HG02885 (cell line): ENCODE measurements around the gene C5orf15.
A peak's percentile ranks its signal among the peaks of the same experiment; 100 is the strongest.
"Not testable (repeated sequence)": the region's sequence is repeated elsewhere in the genome, so short reads cannot be mapped to it uniquely, and the experiment has no call there.

ENCODE experiments used
- ATAC-seq: cut with Tn5 transposase; IDR thresholded peaks from one replicate; pipeline ENCODE4 v1.9.1; 2021; ENCODE audit warnings: mild to moderate bottlenecking; ENCODE audit not compliant: unreplicated experiment, poor library complexity

C5orf15 gene

GRCh38 chr5:133941456-133942196 lies 26.8 kb downstream of the C5orf15 start:
- ATAC-seq, result no peak

DNA sequence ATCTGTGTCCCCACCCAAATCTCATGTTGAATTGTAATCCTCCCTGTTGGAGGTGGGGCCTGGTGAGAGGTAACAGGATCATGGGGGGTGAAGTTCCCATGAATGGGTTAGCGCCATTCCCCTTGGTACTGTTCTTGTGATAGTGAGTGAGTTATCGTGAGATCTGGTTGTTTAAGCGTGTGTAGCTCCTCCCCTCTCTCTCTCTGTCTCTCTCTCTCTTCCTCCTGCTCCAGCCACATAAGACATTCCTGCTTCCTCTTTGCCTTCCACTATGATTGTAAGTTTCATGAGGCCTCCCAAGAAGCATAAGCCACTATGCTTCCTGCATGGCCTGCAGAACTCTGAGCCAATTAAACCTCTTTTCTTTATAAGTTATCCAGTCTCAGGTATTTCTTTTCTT lies 28.8 kb downstream of the C5orf15 start:
- no peak for ATAC-seq

DNA sequence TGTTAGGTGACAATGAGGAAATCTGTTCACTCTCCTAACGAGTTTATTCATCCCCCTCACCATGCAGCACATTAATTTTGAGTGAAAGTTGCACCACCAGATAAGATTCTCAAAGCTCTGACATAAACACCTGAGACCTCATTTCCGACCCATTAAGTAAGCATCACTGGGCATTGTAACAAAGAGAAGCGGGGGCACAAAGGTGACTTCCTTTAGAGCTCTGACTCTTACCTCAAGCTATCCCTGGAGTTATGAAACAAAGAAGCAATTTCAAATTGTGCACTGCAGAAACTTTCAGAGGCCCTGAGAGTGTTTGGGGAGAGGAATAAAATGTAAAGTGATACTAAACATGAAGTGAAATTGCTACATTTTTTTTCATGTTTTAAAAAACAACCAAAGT lies 29.5 kb downstream of the C5orf15 start:
- peak; percentile 44 for ATAC-seq

- ATAC-seq, result no peak
These were observed 30.2 kb downstream of the C5orf15 start for GRCh38 chr5:133938039-133938821.

DNA sequence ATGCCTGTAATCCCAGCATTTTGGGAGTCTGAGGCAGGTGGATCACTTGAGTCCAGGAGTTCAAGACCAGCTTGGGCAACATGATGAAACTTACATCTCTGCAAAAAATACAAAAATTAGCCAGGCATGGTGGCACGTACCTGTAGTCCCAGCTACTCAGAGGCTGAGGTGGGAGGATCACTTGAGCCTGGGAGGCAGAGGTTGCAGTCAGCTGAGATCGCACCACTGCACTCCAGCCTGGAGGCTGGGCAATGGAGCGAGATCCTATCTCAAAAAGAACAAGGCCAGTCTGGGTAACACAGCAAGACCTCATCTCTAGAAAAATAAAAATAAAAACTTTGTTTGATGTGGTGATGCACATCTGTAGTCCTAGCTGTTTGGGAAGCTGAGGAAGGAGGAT lies 30.8 kb downstream of the C5orf15 start:
- not testable (repeated sequence) for ATAC-seq

DNA sequence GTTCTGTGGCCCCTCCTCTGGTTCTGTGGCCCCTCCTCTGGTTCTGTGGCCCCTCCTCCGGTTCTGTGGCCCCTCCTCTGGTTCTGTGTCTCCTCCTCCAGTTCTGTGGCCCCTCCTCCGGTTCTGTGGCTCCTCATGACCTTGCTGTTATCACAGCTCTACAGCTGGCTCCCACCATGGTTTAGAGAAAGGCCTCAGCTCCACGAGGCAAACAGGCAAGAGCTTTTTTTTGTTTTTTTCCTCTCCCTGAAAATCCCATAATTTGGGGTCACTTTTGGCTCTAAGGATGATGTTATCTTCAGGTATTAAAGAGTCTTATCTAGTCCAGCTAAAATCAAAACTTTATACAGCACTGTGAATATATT lies 31.8 kb downstream of the C5orf15 start:
- ATAC-seq, result no peak

DNA sequence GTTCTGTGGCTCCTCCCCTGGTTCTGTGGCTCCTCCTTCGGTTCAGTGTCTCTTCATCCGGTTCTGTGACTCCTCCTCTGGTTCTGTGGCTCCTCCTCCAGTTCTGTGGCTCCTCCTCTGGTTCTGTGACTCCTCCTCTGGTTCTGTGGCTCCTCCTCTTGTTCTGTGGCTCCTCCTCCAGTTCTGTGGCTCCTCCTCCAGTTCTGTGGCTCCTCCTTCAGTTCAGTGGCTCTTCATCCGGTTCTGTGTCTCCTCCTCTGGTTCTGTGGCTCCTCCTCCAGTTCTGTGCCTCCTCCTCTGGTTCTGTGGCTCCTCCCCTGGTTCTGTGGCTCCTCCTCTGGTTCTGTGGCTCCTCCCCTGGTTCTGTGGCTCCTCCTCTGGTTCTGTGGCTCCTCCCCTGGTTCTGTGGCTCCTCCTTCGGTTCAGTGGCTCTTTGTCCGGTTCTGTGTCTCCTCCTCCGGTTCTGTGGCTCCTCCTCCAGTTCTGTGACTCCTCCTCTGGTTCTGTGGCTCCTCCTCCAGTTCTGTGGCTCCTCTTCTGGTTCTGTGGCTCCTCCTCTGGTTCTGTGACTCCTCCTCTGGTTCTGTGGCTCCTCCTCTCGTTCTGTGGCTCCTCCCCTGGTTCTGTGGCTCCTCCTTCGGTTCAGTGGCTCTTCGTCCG lies 32.3 kb downstream of the C5orf15 start:
- ATAC-seq, result not testable (repeated sequence)

DNA sequence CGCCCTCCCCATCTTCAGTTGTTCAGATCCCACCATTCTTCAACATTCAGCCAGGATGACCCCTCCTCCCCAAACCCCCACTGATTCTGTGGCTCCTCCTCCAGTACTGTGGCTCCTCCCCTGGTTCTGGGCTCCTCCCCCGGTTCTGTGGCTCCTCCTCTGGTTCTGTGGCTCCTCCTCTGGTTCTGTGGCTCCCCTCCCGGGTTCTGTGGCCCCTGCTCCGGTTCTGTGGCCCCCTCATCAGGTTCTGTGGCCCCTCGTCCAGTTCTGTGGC lies 32.8 kb downstream of the C5orf15 start:
- no peak for ATAC-seq

- ATAC-seq, result no peak
These were observed 33.4 kb downstream of the C5orf15 start for GRCh38 chr5:133934822-133935666.

DNA sequence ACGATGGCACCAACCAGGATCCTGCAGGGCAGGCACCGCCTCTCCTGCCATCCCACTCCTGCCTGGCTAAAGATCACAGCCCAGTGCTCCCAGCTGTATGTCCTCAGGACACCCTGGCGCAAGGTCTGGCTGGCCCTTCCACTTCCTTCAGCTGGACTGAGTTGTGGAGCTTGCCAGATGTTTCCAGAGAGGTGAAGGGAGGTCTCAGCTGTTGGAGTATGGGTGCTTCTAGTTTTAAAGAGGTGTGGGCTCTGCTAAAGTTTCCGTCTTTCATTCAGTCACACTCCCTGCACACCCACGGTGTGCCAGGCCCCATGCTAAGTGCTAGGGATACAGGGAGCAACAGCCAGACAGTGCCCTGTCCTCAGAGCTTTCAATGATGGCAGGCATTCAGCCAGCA lies 34.1 kb downstream of the C5orf15 start:
- ATAC-seq, result no peak

- ATAC-seq, result no peak
These were observed 34.6 kb downstream of the C5orf15 start for GRCh38 chr5:133933670-133934295.

- ATAC-seq, result no peak
These were observed 35.3 kb downstream of the C5orf15 start for GRCh38 chr5:133933169-133933509.

- no peak for ATAC-seq
These were observed 35.8 kb downstream of the C5orf15 start for GRCh38 chr5:133932441-133933168.

GRCh38 chr5:133931546-133931945 lies 36.9 kb downstream of the C5orf15 start:
- ATAC-seq, result no peak

- no peak for ATAC-seq
These were observed 37.7 kb downstream of the C5orf15 start for GRCh38 chr5:133930813-133931090.

DNA sequence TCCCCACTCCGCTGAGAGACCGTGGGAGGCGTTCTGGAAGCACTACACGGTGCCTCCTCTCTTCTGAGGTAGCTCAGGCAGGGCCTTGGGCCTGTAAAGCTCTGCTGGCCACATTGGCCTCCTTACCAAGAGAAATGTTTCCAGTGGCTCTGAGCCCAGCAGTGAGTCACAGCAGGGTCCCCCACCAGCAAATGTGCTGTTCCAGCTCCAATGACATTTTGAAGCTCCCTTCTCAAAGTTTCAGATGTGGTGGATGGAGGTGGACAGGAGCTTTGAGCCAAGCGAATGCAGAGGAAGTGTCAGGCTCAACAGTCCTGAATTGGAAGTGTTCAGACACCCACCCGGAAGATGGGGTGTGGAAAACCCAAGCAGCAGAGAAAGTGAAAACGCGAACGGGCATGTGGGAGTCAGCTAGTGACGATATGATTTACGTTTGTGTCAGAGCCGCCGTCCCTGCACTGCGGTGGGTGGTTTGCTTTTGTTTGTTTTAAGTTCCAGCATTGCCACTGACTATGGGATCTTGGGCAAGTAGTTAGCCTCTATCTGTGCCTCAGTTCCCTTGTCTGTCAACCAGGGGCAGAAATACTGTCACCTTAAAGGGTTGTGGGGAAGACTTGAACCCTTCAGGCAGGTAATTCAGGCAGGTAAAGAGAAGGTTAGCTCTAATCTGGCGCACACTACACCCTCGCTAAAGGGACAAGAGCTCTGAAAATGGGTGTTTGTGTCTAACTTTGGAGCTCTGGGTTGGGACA lies 38.2 kb downstream of the C5orf15 start:
- ATAC-seq, result peak; percentile 57

- peak; percentile 46 for ATAC-seq
These were observed 39.6 kb downstream of the C5orf15 start for GRCh38 chr5:133928587-133929393.
